Activated CD4-positive, alpha-beta T cell treated with anti-CD3 and anti-CD28 coated beads, Interleukin-2, amount 50 U/mL, for 24 hours (primary cell): Measurements from ENCODE around the gene METTL21C.

Experiments used
- DNase-seq, 2 donors: peaks; one replicate each; pipeline ENCODE4 v3.0.0-alpha.2; 2020; ENCODE audit warnings: low read depth in 1 of 2, low spot score in 1 of 2

The METTL21C gene

GRCh38 chr13:102697929-102698648 lies 3.2 kb upstream of the METTL21C start:
- no peak for DNase-seq

GRCh38 chr13:102697264-102697663 lies 2.4 kb upstream of the METTL21C start:
- DNase-seq, result no peak

GRCh38 chr13:102696465-102696864 lies 1.6 kb upstream of the METTL21C start:
- DNase-seq, result no peak

- DNase-seq, result no peak
Observed at GRCh38 chr13:102693776-102694175, 1.1 kb downstream of the METTL21C start.

GRCh38 chr13:102693250-102693649 lies 1.6 kb downstream of the METTL21C start:
- no peak for DNase-seq

GRCh38 chr13:102692491-102692826 lies 2.4 kb downstream of the METTL21C start:
- DNase-seq, result no peak

GRCh38 chr13:102690883-102691282 lies 4.0 kb downstream of the METTL21C start:
- no peak for DNase-seq

GRCh38 chr13:102688306-102688973 lies 6.4 kb downstream of the METTL21C start:
- no peak for DNase-seq

GRCh38 chr13:102687520-102687919 lies 7.3 kb downstream of the METTL21C start:
- no peak for DNase-seq

- no peak for DNase-seq
Observed at GRCh38 chr13:102686024-102686423, 8.8 kb downstream of the METTL21C start.

GRCh38 chr13:102683637-102684036 lies 11.2 kb downstream of the METTL21C start:
- DNase-seq, result no peak

GRCh38 chr13:102682727-102683126 lies 12.1 kb downstream of the METTL21C start:
- no peak for DNase-seq

- DNase-seq, result no peak
Observed at GRCh38 chr13:102682211-102682610, 12.6 kb downstream of the METTL21C start.

- no peak for DNase-seq
Observed at GRCh38 chr13:102680842-102681740, 13.8 kb downstream of the METTL21C start.

GRCh38 chr13:102680133-102680717 lies 14.6 kb downstream of the METTL21C start:
- DNase-seq, result no peak

- DNase-seq, result no peak
Observed at GRCh38 chr13:102679449-102680132, 15.3 kb downstream of the METTL21C start.

- no peak for DNase-seq
Observed at GRCh38 chr13:102678339-102679107, 16.3 kb downstream of the METTL21C start.

- DNase-seq, result no peak
Observed at GRCh38 chr13:102677122-102677521, 17.7 kb downstream of the METTL21C start.

GRCh38 chr13:102675115-102675514 lies 19.7 kb downstream of the METTL21C start:
- DNase-seq, result no peak

- no peak for DNase-seq
Observed at GRCh38 chr13:102670130-102670529, 24.7 kb downstream of the METTL21C start.
